ENCODE results near the gene GPR84. TPM values are rescaled to one million over a fixed set of nuclear protein-coding genes. Genes with fewer than 3 reads are reported as not detected.

The GPR84 gene
- total and polyA plus RNA-seq, 9 of the 15 experiments (the other 6 are each of a cell fraction or from before 2014, with no cell fraction given) = 0.07 to 0.18 (median 0.11) TPM; not detected in 5

DNA sequence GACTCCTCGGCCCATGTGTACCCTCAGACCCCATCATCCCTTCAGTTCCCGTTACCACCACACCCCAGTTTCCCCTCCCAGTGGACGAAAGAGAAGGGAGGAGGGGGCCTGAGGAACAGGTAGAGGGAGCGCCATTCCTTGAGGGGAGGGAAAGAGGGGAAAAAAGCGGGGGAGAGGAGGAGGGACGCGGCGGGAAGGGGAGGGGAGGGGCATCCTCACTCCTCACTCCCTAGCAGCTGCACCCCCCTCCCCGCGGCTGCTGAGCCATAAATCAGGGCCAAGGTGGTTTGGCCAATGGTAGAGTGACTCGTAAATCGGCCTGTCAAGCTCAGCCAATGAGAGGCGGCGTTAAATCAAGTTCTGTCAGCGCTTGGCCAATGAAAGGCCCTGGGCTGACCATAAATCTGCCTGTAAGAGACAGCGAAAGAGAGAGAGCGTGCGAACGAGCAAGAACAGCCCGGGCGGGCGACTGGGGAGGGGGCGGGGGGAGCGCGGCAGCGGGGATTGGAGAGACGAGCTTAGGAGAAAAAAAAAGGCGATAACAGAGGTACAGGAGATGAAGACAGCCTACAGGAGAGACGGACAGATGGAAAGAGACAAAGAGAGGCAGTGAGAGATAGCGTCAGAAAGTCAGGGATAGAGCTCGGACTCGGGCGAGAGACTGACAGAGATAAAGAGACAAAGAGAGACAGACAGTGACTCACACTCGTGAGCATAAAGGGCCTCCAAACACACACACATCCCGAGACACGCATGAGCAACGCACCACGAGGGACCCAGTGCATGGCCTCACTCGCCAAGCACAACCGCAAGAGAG is 5.1 kb downstream of the GPR84 start (continued):
- TF ChIP-seq, protein P1, sequence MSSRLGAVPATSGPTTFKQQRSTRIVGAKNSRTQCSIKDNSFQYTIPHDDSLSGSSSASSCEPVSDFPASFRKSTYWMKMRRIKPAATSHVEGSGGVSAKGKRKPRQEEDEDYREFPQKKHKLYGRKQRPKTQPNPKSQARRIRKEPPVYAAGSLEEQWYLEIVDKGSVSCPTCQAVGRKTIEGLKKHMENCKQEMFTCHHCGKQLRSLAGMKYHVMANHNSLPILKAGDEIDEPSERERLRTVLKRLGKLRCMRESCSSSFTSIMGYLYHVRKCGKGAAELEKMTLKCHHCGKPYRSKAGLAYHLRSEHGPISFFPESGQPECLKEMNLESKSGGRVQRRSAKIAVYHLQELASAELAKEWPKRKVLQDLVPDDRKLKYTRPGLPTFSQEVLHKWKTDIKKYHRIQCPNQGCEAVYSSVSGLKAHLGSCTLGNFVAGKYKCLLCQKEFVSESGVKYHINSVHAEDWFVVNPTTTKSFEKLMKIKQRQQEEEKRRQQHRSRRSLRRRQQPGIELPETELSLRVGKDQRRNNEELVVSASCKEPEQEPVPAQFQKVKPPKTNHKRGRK (tag; IDR thresholded peaks at IDR 0.05) = no peak
- TF ChIP-seq HIVEP1 (CRISPR knock-in tag; IDR thresholded peaks at IDR 0.05) (no peak), SIN3A (IDR thresholded peaks at IDR 0.05; ENCODE audit: borderline replicate concordance in 2 of 2, control insufficient read depth in 1 of 2, low read depth in 2 of 2, low read length in 2 of 2) (peak in 1 of 2 experiments; percentile 38; a peak in 1 of 4 replicates), CTBP1 (IDR thresholded peaks at IDR 0.05; ENCODE audit: borderline replicate concordance) (peak; percentile 71), ZNF766 (CRISPR knock-in tag; conservative IDR thresholded peaks at IDR 0.05) (peak; percentile 68), ETS2 (tag; IDR thresholded peaks at IDR 0.05; ENCODE audit: borderline replicate concordance, poor library complexity, severe bottlenecking) (no peak), ZFP1 (CRISPR knock-in tag; IDR thresholded peaks at IDR 0.05) (no peak), XRCC4 (IDR thresholded peaks at IDR 0.05; ENCODE audit: extremely low read depth, insufficient read depth, insufficient read length) (no peak), HNRNPLL (IDR thresholded peaks at IDR 0.05; ENCODE audit: low read depth, low read length, poor library complexity, severe bottlenecking) (no peak), PHB (CRISPR knock-in tag; IDR thresholded peaks at IDR 0.05) (no peak), MCM5 (IDR thresholded peaks at IDR 0.05; ENCODE audit: low read depth) (no peak), DDX20 (tag; IDR thresholded peaks at IDR 0.05; ENCODE audit: low read depth) (no peak), TRIM24 (IDR thresholded peaks at IDR 0.05) (peak; percentile 64 to 85), SAFB2 (IDR thresholded peaks at IDR 0.05; ENCODE audit: borderline replicate concordance, low read depth, low read length, severe bottlenecking) (no peak), MCM2 (IDR thresholded peaks at IDR 0.05; ENCODE audit: low read depth) (no peak), ZNF146 (CRISPR knock-in tag; IDR thresholded peaks at IDR 0.05; ENCODE audit: unreplicated experiment) (no peak)
- TF ChIP-seq, protein P2, sequence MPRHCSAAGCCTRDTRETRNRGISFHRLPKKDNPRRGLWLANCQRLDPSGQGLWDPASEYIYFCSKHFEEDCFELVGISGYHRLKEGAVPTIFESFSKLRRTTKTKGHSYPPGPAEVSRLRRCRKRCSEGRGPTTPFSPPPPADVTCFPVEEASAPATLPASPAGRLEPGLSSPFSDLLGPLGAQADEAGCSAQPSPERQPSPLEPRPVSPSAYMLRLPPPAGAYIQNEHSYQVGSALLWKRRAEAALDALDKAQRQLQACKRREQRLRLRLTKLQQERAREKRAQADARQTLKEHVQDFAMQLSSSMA (CRISPR knock-in tag; IDR thresholded peaks at IDR 0.05) = no peak
- TF ChIP-seq, protein P3, sequence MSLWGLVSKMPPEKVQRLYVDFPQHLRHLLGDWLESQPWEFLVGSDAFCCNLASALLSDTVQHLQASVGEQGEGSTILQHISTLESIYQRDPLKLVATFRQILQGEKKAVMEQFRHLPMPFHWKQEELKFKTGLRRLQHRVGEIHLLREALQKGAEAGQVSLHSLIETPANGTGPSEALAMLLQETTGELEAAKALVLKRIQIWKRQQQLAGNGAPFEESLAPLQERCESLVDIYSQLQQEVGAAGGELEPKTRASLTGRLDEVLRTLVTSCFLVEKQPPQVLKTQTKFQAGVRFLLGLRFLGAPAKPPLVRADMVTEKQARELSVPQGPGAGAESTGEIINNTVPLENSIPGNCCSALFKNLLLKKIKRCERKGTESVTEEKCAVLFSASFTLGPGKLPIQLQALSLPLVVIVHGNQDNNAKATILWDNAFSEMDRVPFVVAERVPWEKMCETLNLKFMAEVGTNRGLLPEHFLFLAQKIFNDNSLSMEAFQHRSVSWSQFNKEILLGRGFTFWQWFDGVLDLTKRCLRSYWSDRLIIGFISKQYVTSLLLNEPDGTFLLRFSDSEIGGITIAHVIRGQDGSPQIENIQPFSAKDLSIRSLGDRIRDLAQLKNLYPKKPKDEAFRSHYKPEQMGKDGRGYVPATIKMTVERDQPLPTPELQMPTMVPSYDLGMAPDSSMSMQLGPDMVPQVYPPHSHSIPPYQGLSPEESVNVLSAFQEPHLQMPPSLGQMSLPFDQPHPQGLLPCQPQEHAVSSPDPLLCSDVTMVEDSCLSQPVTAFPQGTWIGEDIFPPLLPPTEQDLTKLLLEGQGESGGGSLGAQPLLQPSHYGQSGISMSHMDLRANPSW (CRISPR knock-in tag; IDR thresholded peaks at IDR 0.05) = no peak; the same call in 1 of the 2 replicates
- TF ChIP-seq, protein P4, sequence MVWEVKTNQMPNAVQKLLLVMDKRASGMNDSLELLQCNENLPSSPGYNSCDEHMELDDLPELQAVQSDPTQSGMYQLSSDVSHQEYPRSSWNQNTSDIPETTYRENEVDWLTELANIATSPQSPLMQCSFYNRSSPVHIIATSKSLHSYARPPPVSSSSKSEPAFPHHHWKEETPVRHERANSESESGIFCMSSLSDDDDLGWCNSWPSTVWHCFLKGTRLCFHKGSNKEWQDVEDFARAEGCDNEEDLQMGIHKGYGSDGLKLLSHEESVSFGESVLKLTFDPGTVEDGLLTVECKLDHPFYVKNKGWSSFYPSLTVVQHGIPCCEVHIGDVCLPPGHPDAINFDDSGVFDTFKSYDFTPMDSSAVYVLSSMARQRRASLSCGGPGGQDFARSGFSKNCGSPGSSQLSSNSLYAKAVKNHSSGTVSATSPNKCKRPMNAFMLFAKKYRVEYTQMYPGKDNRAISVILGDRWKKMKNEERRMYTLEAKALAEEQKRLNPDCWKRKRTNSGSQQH (CRISPR knock-in tag; IDR thresholded peaks at IDR 0.05) = peak; percentile 91

Measured in K562 (cell line).